Fibroblast of lung (primary cell): ENCODE measurements around the gene ING2. TPM values are rescaled to one million over a fixed set of nuclear protein-coding genes. Genes with fewer than 3 reads are reported as not detected.
A peak's percentile ranks its signal among the peaks of the same experiment; 100 is the strongest.
"Not testable (repeated sequence)": the region's sequence is repeated elsewhere in the genome, so short reads cannot be mapped to it uniquely, and the experiment has no call there.

Experiments
- DNase-seq, 2 donors: peaks; one replicate each; pipeline versions ENCODE4 v3.0.0 to v3.0.0-alpha.2; 2010; ENCODE audit warnings: low read depth in 2 of 2
- H2AFZ ChIP-seq: 2 replicates; pipeline ENCODE4 v1.5.1; 2012; ENCODE audit warnings: low read length, control low read depth, inconsistent platforms
- H3K27ac ChIP-seq: 2 replicates; pipeline ENCODE4 v1.5.1; 2011; ENCODE audit warnings: low read length, control low read depth; ENCODE audit not compliant: insufficient read depth
- H3K27me3 ChIP-seq: 2 replicates; pipeline ENCODE4 v1.5.1; 2011; ENCODE audit warnings: mild to moderate bottlenecking, low read length; ENCODE audit not compliant: control insufficient read depth, insufficient read depth
- H3K36me3 ChIP-seq: 2 replicates; pipeline ENCODE4 v1.5.1; 2011; ENCODE audit warnings: low read length; ENCODE audit not compliant: control insufficient read depth, insufficient read depth
- H3K4me1 ChIP-seq: 2 replicates; pipeline ENCODE4 v1.5.1; 2011; ENCODE audit warnings: low read length; ENCODE audit not compliant: control insufficient read depth, insufficient read depth; ENCODE audit errors: extremely low read depth
- H3K4me2 ChIP-seq: 2 replicates; pipeline ENCODE4 v1.5.1; 2011; ENCODE audit warnings: low read length, control low read depth; ENCODE audit not compliant: insufficient read depth; ENCODE audit errors: extremely low read depth
- H3K4me3 ChIP-seq, 4 experiments: fragments of 200-600 bp in 1 of 4; sonication (generic) in 1 of 4; replicated peaks in 1 of 4; 2 replicates each; pipeline ENCODE4 v1.5.1; 2011 to 2016; ENCODE audit warnings: low read length in 4 of 4, low read depth in 3 of 4, mild to moderate bottlenecking in 3 of 4, control low read depth in 2 of 4, inconsistent platforms in 1 of 4, mixed read lengths in 1 of 4; ENCODE audit not compliant: insufficient read depth in 1 of 4; ENCODE audit errors: control extremely low read depth in 1 of 4
- H3K79me2 ChIP-seq: 2 replicates; pipeline ENCODE4 v1.5.1; 2012; ENCODE audit warnings: mild to moderate bottlenecking, low read length, inconsistent platforms; ENCODE audit not compliant: control insufficient read depth, insufficient read depth
- H3K9ac ChIP-seq: 2 replicates; pipeline ENCODE4 v1.5.1; 2011; ENCODE audit warnings: mild to moderate bottlenecking, low read length, control low read depth; ENCODE audit not compliant: insufficient read depth
- H3K9me3 ChIP-seq: 2 replicates; pipeline ENCODE4 v1.5.1; 2012; ENCODE audit warnings: low read depth, low read length; ENCODE audit not compliant: control insufficient read depth, insufficient read depth
- H4K20me1 ChIP-seq: 2 replicates; pipeline ENCODE4 v1.5.1; 2011; ENCODE audit warnings: low read length; ENCODE audit not compliant: control insufficient read depth, insufficient read depth; ENCODE audit errors: extremely low read depth
- EZH2 ChIP-seq: IDR thresholded peaks from 2 replicates; pipeline ENCODE4 v1.5.1; 2012; ENCODE audit warnings: low read length, control low read depth, mild to moderate bottlenecking; ENCODE audit errors: missing control alignments
- polyA plus RNA-seq, 2 donors: library from polyadenylated mRNA; depleted of rRNA in 1 of 2; stranded (reverse) in 1 of 2; unstranded in 1 of 2; fragments of >200 nt; gene quantifications; 2 replicates each; pipeline ENCODE4 v1.2.1, GENCODE V29; 2011 to 2012; ENCODE audit warnings: missing spikeins in 1 of 2
- total RNA-seq: library from RNA; depleted of rRNA; stranded (reverse); fragments of >200 nt; gene quantifications from 2 replicates; pipeline ENCODE4 v1.2.1, GENCODE V29; 2014
- TF ChIP-seq, protein P1 (sequence below), 2 donors: IDR thresholded peaks in 1 of 2; conservative IDR thresholded peaks in 1 of 2; 1 replicate in 1 of 2; 2 replicates in 1 of 2; pipeline ENCODE4 v1.5.1; 2011 to 2012; ENCODE audit warnings: low read length in 2 of 2, control low read depth in 1 of 2, inconsistent platforms in 1 of 2, low read depth in 1 of 2, mild to moderate bottlenecking in 1 of 2

The ING2 gene
- total and polyA plus RNA-seq, 2 donors (not counting 1 experiment from before 2014, with no cell fraction given) = 7.9 to 12.1 TPM

DNA sequence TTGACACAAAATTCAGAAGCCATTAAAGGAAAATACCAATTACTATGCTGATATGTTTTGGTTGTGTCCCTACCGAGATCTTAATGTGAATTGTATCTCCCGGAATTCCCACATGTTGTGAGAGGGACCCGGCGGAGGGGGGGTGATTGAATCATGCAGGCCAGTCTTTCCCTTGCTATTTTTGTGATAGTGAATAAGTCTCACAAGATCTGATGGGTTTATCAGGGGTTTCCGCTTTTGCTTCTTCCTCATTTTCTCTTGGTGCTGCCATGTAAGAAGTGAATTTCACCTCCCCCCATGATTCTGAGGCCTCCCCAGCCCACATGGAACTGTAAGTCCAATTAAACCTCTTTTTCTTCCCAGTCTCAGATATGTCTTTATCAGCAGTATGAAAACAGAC, 39.0 kb upstream of the ING2 start:
- not testable (repeated sequence) for H3K27ac ChIP-seq, H3K36me3 ChIP-seq, H3K27me3 ChIP-seq, H2AFZ ChIP-seq, H3K4me1 ChIP-seq, H3K9ac ChIP-seq, H3K79me2 ChIP-seq, DNase-seq, H3K9me3 ChIP-seq, H4K20me1 ChIP-seq, H3K4me3 ChIP-seq, H3K4me2 ChIP-seq

DNA sequence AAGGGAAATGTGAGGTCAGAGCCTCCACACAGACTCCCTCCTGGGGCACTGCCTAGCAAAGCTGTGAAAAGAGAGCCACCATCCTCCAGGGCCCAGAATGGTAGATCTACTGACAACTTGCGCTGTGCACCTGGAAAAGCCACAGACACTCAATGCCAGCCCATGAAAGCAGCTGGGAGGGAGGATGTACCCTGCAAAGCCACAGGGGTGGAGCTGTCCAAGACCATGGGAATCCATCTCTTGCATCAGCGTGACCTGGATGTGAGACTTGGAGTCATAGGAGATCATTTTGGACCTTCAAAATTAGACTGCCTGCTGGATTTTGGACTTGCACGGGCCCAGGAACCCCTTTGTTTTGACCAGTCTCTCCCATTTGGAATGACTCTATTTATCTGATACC, 37.6 kb upstream of the ING2 start:
- H3K9ac ChIP-seq = no peak overlapping the region
- no peaks in the 10 kb centered on the region for H3K4me1 ChIP-seq
- no peak overlapping the region for H3K4me2 ChIP-seq
- H3K27me3 ChIP-seq = no peaks in the 10 kb centered on the region
- no peaks in the 10 kb centered on the region for H4K20me1 ChIP-seq
- H2AFZ ChIP-seq = no peak overlapping the region
- no peak for TF ChIP-seq EZH2
- TF ChIP-seq, protein P1, sequence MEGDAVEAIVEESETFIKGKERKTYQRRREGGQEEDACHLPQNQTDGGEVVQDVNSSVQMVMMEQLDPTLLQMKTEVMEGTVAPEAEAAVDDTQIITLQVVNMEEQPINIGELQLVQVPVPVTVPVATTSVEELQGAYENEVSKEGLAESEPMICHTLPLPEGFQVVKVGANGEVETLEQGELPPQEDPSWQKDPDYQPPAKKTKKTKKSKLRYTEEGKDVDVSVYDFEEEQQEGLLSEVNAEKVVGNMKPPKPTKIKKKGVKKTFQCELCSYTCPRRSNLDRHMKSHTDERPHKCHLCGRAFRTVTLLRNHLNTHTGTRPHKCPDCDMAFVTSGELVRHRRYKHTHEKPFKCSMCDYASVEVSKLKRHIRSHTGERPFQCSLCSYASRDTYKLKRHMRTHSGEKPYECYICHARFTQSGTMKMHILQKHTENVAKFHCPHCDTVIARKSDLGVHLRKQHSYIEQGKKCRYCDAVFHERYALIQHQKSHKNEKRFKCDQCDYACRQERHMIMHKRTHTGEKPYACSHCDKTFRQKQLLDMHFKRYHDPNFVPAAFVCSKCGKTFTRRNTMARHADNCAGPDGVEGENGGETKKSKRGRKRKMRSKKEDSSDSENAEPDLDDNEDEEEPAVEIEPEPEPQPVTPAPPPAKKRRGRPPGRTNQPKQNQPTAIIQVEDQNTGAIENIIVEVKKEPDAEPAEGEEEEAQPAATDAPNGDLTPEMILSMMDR (conservative IDR thresholded peaks at IDR 0.05 in 1 of 2, IDR thresholded peaks at IDR 0.05 in 1 of 2; ENCODE audit: low read depth in 1 of 2, low read length in 2 of 2) = no peak
- DNase-seq = no peak
- H3K27ac ChIP-seq = no peak overlapping the region
- no peaks in the 10 kb centered on the region for H3K36me3 ChIP-seq
- H3K79me2 ChIP-seq = no peaks in the 10 kb centered on the region
- H3K4me3 ChIP-seq = no peak overlapping the region
- no peaks in the 10 kb centered on the region for H3K9me3 ChIP-seq

DNA sequence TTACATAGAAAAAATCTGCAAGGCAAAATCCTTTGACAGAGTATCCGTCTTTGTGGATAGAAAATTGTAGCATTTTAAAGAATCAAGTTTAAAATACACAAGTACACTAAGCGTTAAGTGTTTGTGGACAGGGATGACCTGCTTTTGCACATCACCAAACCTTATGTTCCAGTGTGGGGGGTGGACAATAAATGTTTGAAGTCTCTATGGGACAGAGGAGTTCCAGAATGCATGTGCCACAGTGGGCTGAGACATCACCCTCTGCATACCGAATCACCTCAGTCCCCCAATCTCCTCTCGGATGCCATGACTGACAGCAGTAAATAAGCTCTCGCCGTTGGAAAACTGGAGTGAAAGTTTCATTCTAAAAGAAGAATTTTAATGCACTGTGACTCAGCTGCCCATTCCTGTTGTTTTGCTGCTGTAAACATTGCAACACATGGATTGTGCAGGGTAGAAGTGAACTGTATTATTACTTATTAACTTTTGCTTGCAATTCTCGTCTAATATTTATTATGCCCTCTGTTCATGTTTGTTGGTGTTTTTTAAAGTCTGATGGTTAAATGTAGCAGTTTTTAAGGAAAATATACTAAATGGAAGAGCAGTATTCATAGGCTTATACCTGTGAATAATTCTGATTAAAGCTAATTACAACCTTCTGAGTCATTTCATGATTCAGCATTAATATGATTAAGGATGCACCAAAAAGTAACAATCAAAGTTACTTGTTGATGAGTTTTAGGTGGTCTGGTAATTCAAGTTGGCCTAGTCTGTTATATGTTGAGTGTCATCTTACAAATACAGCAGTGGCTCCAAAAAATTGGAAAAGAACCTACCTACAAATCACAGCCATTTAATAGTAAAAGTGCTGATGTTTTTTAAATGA, 36.4 kb upstream of the ING2 start:
- no peak overlapping the region for H3K4me2 ChIP-seq
- DNase-seq = peak in 1 of 2 donors; percentile 34
- TF ChIP-seq EZH2 = no peak
- TF ChIP-seq, protein P1 (conservative IDR thresholded peaks at IDR 0.05 in 1 of 2, IDR thresholded peaks at IDR 0.05 in 1 of 2; ENCODE audit: low read depth in 1 of 2, low read length in 2 of 2) = no peak

More for the DNA sequence above, 36.4 kb upstream of the ING2 start:
- H3K4me3 ChIP-seq = no peak overlapping the region
- H3K27me3 ChIP-seq = no peaks in the 10 kb centered on the region
- H3K9ac ChIP-seq = no peak overlapping the region
- no peaks in the 10 kb centered on the region for H3K9me3 ChIP-seq
- no peaks in the 10 kb centered on the region for H4K20me1 ChIP-seq
- no peak overlapping the region for H2AFZ ChIP-seq
- H3K27ac ChIP-seq = no peak overlapping the region
- no peaks in the 10 kb centered on the region for H3K36me3 ChIP-seq
- no peaks in the 10 kb centered on the region for H3K79me2 ChIP-seq
- H3K4me1 ChIP-seq = no peaks in the 10 kb centered on the region
